ENCODE results near the gene DVL1.

The DVL1 gene

GRCh38 chr1:1364266-1364665 lies 15.0 kb upstream of the DVL1 start:
- no peak; the same call in 1 of the 2 replicates for TF ChIP-seq CTCF (conservative IDR thresholded peaks at IDR 0.05)
- H3K27ac ChIP-seq: no peak overlapping the region

- no peak overlapping the region for H3K27ac ChIP-seq
- no peak for TF ChIP-seq CTCF (conservative IDR thresholded peaks at IDR 0.05)
These were observed 12.8 kb upstream of the DVL1 start for GRCh38 chr1:1361982-1362423.

GRCh38 chr1:1361233-1361981 lies 12.2 kb upstream of the DVL1 start:
- TF ChIP-seq CTCF (conservative IDR thresholded peaks at IDR 0.05): no peak
- no peak overlapping the region for H3K27ac ChIP-seq

GRCh38 chr1:1360506-1361169 lies 11.4 kb upstream of the DVL1 start:
- no peak overlapping the region for H3K27ac ChIP-seq
- no peak for TF ChIP-seq CTCF (conservative IDR thresholded peaks at IDR 0.05)

- H3K27ac ChIP-seq: no peak overlapping the region
- no peak for TF ChIP-seq CTCF (conservative IDR thresholded peaks at IDR 0.05)
These were observed 10.6 kb upstream of the DVL1 start for GRCh38 chr1:1359664-1360468.

- no peak for TF ChIP-seq CTCF (conservative IDR thresholded peaks at IDR 0.05)
- no peak overlapping the region for H3K27ac ChIP-seq
These were observed 10.1 kb upstream of the DVL1 start for GRCh38 chr1:1359308-1359663.
